Breast epithelium (tissue), 3 donors: ENCODE results near the gene PDE4D.

Experiments
- CTCF ChIP-seq, 3 donors: fragments of 450-650 bp; IDR thresholded peaks; one replicate each; pipeline ENCODE4 v1.5.1; 2016 to 2017; ENCODE audit warnings: antibody characterized with exemption in 3 of 3, mild to moderate bottlenecking in 3 of 3, moderate library complexity in 3 of 3
- POLR2A ChIP-seq: fragments of 450-650 bp; IDR thresholded peaks from one replicate; pipeline ENCODE4 v1.6.1; 2016; ENCODE audit warnings: antibody characterized with exemption, mild to moderate bottlenecking, moderate library complexity
- POLR2AphosphoS5 ChIP-seq, 3 donors: sonication (generic); formaldehyde crosslinking; IDR thresholded peaks; one replicate each; pipeline ENCODE4 v1.6.1; 2017; ENCODE audit warnings: antibody characterized with exemption in 3 of 3

GRCh38 chr5:59458966-59459729, 434.4 kb downstream of the PDE4D start:
- no peak for TF ChIP-seq CTCF (IDR thresholded peaks at IDR 0.05)
- no peak for TF ChIP-seq POLR2A
- TF ChIP-seq POLR2AphosphoS5 (IDR thresholded peaks at IDR 0.05): no peak
